ENCODE data around the gene PDZD2.
"Not testable (repeated sequence)": the region's sequence is repeated elsewhere in the genome, so short reads cannot be mapped to it uniquely, and the experiment has no call there.

PDZD2 gene

GRCh38 chr5:32039601-32040000 lies 400.7 kb downstream of the PDZD2 start:
- not testable (repeated sequence) for DNase-seq (ENCODE audit: low read depth in 2 of 2)

GRCh38 chr5:32040181-32040695 lies 401.3 kb downstream of the PDZD2 start:
- DNase-seq (ENCODE audit: low read depth in 2 of 2): not testable (repeated sequence)

- no peak for DNase-seq (ENCODE audit: low read depth in 2 of 2)
Measured at GRCh38 chr5:32042551-32042961, 403.6 kb downstream of the PDZD2 start.

- DNase-seq (ENCODE audit: low read depth in 2 of 2): no peak
Measured at GRCh38 chr5:32043105-32043504, 404.2 kb downstream of the PDZD2 start.

- no peak for DNase-seq (ENCODE audit: low read depth in 2 of 2)
Measured at GRCh38 chr5:32044434-32044833, 405.5 kb downstream of the PDZD2 start.

GRCh38 chr5:32044939-32045338 lies 406.0 kb downstream of the PDZD2 start:
- DNase-seq (ENCODE audit: low read depth in 2 of 2): no peak

GRCh38 chr5:32047056-32047455 lies 408.1 kb downstream of the PDZD2 start:
- no peak for DNase-seq (ENCODE audit: low read depth in 2 of 2)

- DNase-seq (ENCODE audit: low read depth in 2 of 2): no peak
Measured at GRCh38 chr5:32051796-32052195, 412.9 kb downstream of the PDZD2 start.

- no peak for DNase-seq (ENCODE audit: low read depth in 2 of 2)
Measured at GRCh38 chr5:32055891-32056866, 417.2 kb downstream of the PDZD2 start.

- no peak for DNase-seq (ENCODE audit: low read depth in 2 of 2)
Measured at GRCh38 chr5:32057187-32058096, 418.5 kb downstream of the PDZD2 start.

GRCh38 chr5:32058101-32058500 lies 419.2 kb downstream of the PDZD2 start:
- DNase-seq (ENCODE audit: low read depth in 2 of 2): no peak

- DNase-seq (ENCODE audit: low read depth in 2 of 2): no peak
Measured at GRCh38 chr5:32058997-32059396, 420.1 kb downstream of the PDZD2 start.

- DNase-seq (ENCODE audit: low read depth in 2 of 2): no peak
Measured at GRCh38 chr5:32059761-32060530, 421.0 kb downstream of the PDZD2 start.

- no peak for DNase-seq (ENCODE audit: low read depth in 2 of 2)
Measured at GRCh38 chr5:32061236-32061635, 422.3 kb downstream of the PDZD2 start.

- DNase-seq (ENCODE audit: low read depth in 2 of 2): no peak
Measured at GRCh38 chr5:32066448-32066847, 427.5 kb downstream of the PDZD2 start.

- no peak for DNase-seq (ENCODE audit: low read depth in 2 of 2)
Measured at GRCh38 chr5:32067774-32068470, 429.0 kb downstream of the PDZD2 start.

GRCh38 chr5:32068561-32068960 lies 429.6 kb downstream of the PDZD2 start:
- no peak for DNase-seq (ENCODE audit: low read depth in 2 of 2)

GRCh38 chr5:32069396-32069795 lies 430.5 kb downstream of the PDZD2 start:
- DNase-seq (ENCODE audit: low read depth in 2 of 2): no peak

GRCh38 chr5:32071351-32071944 lies 432.5 kb downstream of the PDZD2 start:
- no peak for DNase-seq (ENCODE audit: low read depth in 2 of 2)

- no peak for DNase-seq (ENCODE audit: low read depth in 2 of 2)
Measured at GRCh38 chr5:32072054-32072453, 433.1 kb downstream of the PDZD2 start.

All from stimulated activated CD8-positive, alpha-beta memory T cell treated with anti-CD3 and anti-CD28 coated beads, Interleukin-7, amount 100 ng/mL, for 4 hours (primary cell).